Measurements from ENCODE around the gene S100A4.

DNA sequence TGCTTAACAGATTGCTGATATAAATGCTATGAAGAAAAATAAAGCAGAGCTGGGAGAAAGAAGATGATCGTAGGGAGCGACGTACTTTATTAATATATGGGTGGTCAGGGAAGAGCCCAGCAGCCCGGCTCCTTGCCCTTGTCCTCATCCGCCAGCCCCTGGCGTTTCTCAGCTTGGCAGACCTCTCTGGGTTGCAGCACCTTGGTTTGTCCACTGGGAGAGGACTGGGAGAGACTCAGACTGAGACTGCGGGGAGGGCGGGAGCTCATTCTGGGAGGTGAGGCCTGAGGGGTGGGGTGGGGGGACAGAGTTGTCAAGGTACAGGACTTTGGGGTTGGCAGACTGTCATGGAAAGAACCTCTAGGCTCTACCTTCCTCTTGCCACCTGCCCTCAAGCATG is 6.7 kb upstream of the S100A4 start:
- TF ChIP-seq, protein P1, sequence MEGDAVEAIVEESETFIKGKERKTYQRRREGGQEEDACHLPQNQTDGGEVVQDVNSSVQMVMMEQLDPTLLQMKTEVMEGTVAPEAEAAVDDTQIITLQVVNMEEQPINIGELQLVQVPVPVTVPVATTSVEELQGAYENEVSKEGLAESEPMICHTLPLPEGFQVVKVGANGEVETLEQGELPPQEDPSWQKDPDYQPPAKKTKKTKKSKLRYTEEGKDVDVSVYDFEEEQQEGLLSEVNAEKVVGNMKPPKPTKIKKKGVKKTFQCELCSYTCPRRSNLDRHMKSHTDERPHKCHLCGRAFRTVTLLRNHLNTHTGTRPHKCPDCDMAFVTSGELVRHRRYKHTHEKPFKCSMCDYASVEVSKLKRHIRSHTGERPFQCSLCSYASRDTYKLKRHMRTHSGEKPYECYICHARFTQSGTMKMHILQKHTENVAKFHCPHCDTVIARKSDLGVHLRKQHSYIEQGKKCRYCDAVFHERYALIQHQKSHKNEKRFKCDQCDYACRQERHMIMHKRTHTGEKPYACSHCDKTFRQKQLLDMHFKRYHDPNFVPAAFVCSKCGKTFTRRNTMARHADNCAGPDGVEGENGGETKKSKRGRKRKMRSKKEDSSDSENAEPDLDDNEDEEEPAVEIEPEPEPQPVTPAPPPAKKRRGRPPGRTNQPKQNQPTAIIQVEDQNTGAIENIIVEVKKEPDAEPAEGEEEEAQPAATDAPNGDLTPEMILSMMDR (conservative IDR thresholded peaks at IDR 0.05 in 1 of 2, IDR thresholded peaks at IDR 0.05 in 1 of 2; ENCODE audit: extremely low read depth in 1 of 2, insufficient read depth in 1 of 2, low read depth in 1 of 2, low read length in 2 of 2): peak; percentile 19 to 30
- no peak for TF ChIP-seq EZH2 (IDR thresholded peaks at IDR 0.05; ENCODE audit: borderline replicate concordance, low read length)
